HG03135 (cell line): ENCODE measurements around the gene GSG1L.

Source experiments
- ATAC-seq: cut with Tn5 transposase; IDR thresholded peaks from one replicate; pipeline ENCODE4 v1.9.1; 2021; ENCODE audit warnings: mild to moderate bottlenecking, moderate library complexity; ENCODE audit not compliant: unreplicated experiment

Gene GSG1L

DNA sequence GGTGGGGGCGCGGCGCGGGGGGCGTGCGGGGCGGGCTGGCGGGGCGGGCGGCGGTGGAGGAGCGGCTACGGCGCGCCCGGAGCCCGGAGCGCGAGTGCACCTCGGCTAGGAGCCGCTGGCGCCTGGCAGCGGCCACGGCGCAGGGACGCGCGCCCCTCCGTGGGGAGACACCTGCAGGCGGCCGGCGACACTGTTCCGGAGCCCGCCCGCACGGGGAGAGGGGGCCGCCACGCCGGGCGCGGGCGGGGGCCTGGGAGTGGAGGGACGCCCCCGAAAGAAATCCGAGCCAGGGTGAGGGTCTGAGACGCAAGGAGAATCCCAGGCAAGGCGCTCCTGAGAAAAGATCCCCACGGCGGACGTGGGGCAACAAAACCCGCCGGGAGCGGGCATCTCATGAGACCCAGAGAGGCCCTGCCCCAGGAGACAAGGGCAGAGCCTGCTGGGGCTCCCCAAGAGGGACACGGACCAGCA lies at the start of gene GSG1L:
TSS of gene GSG1L (minus strand) at position 124 of the 471 bp plus-strand sequence. CDS start 290 bp downstream, outside the sequence.
- no peak for ATAC-seq

DNA sequence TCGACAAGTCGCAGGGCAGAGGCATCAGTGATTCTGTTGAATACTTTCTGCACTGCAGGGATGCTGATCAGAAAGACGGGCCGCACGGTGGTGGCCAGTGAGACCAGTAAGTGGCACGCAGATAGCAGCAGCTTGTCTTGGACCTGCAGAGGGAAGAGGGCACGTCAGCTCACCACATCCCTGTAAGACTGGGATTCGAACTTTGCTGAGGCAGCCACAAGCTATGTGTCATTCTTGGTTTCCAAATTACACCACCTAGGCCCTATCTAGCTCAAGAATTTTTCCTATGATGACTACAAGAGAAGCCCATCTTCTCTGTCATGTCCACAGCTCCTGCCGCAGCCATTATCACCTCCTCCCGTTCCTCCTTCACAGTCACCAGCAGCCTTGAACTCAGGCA lies 49.4 kb upstream of the GSG1L start:
- ATAC-seq, result no peak

DNA sequence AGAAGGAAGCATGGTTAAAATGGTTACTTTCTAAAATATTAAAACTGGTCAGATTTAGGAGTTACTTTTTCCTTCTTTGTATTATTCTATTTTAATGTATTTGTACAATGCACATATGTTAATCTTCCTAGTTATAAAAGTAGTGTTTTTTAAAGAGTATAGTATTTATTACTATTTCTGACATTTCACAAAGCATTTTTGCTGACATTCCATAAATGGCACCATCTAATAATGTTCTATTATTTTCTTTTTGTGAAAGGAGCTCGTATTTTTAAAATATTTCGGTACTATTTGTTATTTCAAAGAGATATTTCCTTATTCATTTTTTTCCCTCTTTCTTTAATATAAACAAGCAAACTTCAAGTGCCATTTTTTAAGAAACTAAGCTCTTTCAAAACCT lies 47.5 kb upstream of the GSG1L start:
- no peak for ATAC-seq

DNA sequence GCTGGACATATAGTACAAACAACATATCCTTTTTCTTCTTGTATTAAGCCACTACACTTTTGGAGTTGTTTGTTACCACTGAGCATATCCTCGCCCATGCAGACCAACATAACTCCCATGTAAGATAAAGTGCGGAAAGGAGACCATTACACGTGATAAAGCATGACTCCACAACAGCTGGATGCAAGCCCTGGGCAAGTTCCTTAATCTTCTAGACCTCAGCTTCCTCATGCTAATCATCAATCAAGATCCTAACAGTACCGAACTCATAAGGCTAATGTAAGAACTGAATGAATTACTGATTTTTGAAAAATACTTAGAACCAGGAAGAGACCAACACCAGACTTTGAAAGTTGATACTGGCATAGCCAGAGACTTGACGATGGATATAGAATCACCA lies 47.0 kb upstream of the GSG1L start:
- ATAC-seq, result no peak

DNA sequence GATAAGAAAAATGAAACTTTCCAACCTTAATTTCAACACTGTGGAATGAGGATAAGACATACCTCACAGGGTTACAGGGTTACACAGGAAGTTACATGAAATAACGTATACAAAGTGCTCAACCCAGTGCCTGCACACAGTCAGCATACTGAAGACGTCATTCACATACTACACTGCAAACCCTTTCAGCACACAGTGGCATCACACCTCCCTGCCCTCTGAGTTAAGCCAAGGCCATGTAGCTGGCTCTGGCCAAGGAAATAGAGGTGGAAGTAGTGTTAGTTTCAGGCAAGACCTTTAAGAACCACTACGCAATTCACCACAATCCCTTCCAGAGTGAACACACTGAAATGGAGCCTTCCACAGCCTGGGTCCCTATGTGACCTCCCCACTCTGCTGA lies 46.6 kb upstream of the GSG1L start:
- no peak for ATAC-seq

DNA sequence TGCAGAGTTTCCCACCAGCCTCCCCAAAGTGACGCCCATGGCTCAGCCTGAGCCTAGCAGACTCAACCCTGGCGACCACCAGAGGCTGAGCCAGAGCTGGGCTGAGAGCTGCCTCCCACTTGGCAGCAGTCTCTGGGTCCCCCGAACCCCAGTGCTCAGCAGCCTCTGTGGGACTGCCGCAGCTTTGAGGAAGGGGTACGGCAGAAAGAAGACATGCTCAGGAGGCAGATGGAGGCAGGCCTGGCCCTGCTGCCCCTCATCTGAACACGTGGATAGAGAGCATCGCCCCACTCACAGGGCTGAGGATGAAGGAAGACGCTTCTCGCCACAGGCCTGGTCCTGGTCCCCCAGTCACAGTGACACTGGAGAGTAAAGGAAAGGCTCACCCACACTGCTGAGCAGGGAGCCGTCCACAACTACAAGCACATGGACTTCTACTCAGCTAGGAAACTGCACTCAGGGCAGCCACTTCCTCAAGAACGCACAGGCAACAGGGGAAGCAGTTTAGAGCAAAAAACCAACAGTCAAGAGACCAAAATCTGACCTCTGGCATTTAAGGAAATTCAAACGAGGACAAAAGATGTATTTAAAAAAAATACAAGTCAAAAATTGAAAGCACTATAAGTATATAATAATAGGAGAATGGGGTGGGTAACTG lies 45.2 kb upstream of the GSG1L start:
- ATAC-seq, result no peak

DNA sequence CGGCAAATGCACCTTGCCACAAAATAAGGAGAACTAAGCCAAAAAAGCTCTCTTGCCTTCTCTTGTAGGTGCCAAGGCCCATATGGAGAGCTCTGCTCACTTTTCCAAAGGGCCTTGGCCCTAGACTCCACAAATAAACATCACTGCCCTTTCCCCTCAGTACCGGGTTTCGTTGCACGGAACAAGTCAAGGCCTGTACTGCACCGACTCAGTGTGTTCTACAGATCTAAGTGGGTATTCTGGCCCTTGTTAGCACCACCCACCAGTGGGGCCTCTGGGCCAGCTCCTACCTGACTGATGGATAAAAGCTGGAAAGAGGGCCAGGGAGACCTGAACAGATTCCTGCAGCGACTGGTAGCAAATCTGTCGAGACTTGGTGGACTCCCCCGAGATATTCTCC lies 43.7 kb upstream of the GSG1L start:
- no peak for ATAC-seq

DNA sequence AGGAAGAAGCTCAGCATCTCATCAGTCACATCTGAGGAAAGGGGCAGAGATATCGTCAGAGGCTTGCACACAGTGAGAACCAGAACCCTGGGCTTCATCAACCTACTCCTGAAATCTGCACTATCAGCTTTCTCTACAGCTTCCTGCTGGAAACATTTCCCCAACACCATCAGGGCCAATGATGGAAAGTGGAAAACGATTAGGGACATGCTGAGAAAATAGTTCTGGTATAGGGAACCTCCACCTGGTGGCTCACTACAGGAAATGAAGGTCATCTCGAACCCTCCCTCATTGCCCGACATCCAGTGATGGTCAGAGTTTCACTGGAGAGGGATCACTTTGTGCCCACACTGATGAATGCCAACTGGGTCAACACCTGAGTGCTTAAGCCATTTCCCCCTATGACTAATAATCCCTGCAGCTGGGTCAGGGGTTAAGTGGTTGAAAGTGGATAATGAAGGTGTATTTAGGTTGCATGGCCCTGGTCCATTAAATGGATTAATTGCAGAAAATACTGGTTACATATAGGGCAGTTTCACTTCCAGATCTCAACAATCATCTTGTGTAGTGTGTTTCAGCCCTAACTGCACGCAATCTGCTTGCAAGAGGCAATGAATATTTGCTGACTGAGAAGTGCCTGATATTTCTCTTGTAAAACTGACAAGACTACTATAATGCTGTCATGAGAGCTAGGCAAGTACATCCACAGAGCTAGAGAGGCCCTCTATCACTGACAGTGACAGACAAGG lies 43.1 kb upstream of the GSG1L start:
- ATAC-seq, result no peak

DNA sequence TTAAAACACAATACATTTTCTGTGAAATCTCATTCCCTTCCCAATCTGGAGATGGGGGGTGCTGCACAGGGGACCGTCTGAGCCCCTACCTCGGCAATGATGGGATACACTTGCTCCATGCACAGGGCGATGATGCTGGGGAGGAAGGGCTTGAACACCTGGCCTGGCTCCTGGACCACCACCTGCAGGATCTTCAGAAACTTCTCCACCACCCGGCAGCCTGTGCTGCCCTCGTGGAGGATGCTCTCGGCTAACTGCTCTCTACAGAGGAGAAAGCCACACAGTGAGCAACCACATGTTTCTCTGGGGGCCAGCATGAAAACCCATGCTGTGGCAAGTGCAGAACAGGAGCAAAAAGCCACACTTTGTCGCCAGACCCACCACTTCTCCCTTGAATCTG lies 42.4 kb upstream of the GSG1L start:
- ATAC-seq, result no peak

DNA sequence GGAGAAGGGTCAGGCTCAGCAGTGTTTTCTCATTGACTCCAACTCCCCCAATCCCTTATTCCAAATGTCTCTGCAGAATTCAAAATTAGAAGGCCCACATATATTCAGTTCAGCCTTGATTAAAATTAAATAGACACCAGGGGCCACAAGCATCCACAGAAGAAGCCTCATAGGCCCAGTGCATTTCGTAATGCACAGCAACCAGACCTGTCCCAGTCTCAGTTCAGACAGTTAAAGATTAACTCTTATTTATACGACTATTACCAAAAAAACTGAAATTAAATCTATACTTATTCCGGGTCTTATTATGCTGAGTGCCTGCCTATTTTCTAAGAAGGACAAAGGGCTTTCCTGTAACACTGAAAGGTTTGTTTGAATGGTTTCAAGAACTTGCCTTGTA lies 41.8 kb upstream of the GSG1L start:
- no peak for ATAC-seq

DNA sequence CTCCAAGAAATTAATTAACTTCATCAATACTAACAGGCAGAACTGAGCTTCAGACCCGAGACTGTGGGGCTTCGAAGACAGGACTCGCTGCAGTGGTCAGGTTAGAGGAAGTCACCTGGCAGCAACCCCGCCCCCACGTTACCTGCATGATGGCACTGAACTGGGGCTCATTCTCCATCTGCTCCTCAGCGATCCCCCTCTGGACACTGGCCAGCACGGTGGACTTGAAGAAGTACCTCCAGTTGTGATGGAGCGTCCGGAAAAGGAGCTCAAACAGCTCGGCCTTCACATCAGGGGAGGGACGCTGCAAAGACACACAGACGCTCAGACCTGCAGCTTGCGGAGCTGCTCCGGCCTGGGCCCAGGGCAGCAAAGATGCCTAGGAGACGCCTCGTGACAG lies 40.9 kb upstream of the GSG1L start:
- no peak for ATAC-seq

DNA sequence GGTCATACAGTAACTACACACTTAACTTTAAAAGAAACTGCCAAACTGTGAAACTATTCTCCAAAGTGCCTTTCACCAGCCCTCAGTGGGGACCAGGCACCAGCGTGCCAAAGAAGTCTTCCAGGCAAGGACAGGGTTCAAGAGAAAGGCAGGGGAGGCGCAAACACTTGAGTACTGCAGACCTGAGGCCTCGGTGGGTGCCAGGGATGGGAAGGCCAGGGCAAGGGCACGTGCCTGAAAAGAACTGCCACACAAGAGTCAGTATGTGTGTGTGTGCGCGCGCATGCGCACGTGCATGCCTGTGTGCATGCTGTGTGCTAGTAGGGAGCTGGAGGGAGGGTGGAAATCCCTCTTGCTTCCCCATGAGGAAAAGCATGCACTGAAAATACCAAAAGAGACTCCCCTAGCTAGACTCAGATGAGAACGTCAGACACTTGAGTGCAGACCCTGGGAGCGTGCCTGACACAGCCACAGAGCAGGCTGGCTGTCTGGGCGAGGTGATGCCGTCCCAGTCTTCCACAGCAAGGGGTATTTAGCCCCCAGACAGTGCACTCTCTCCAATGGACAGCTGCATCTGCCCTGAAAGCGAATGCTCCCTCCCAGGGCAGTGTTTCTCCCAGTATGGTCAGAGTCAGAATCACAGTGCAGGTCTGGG lies 40.1 kb upstream of the GSG1L start:
- ATAC-seq, result no peak

DNA sequence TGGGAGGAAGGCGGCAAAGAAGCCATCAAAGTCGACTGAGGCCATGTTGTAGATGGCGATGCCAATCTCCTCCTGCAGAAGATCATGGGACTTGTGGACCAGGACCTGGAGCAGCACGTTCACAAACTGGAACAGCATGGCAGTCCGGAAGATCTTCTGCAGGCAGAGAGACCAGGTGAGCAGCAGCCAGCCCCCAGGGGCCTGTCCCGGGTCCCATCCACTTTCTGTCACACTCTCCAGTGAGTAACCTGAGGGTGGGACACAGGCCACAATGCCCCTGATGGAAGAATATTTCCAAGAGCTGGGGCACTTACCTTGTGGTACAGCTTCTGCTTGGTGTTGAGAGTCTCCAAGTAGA lies 38.0 kb upstream of the GSG1L start:
- no peak for ATAC-seq

DNA sequence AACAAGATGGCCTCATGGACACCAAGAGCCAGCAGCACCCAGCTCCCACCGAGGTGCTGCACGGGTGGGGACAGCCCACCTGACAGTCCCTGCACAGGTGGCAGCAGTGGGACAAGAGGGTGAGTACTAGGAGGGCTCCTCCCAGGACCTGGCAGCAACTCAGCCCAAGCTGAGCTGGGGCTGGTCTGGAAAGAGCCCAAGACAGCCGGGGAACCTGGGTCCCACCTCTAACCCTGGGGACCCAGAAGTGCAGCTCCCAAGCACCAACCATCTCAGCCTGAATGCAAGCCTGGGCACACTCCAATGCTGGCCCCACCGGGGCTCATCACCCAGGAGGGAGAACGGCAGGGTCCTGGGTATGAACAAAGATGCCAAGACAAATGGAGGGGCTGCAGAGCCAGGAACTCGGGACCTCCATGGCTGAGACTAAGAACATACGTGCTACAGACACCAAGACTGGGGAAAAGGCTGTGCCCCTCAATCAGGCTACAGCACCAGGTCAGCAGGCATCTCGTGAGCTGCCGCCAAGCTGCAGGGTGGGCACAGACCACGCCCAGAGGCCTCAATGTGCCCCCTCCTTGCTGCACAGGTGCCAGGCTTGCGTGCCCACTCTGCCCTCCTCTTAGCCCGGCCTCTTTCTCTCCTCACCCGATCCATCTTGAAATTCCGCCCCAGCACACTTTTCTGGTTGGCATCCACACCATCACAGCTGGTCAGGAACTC lies 37.5 kb upstream of the GSG1L start:
- no peak for ATAC-seq

DNA sequence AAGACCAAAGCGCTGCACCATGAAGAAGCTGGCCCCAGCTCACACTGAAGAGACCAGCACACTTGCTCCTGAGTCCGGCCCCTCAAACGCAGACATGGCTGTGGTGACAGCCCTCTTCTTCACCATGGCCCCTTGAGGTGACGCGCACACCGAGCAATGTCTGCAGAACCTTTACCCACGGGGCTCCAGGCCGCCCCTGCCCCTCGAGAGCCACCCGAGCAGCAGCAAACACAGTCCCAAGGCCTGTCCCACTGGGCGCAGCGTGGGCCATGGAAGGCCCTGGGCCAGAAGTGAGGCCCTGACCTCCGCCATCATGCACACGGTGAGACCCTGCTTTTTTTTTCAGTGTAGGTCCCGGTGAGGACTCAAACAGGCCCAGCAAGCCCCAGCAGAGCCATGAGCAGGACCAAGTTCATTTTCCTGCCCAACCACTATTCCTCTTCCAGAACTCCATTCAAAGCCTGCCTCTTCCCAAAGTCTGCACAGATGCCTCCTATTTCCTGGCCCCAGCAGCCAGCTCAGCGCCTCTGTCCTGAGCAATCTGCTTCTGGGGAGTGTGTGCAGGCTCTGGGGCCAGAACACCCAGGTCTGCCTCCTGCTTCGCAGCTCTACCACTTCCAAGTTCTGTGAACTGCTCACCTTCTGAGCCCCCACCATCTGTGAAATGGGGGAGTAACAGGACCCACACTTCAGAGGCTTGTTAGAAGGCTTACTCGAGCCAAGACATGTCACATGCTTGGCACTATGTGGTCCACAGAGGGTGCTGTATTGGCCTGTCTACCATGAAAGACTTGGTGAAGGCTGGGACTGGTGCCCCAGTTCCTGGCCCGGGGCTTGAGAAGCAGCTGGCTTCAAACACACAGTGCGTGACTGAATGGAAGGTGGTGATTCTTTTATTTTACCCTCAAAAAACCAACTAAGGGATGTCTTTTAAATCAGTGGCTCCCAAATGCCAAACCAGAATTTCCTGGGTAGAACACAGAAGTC lies 35.7 kb upstream of the GSG1L start:
- no peak for ATAC-seq

DNA sequence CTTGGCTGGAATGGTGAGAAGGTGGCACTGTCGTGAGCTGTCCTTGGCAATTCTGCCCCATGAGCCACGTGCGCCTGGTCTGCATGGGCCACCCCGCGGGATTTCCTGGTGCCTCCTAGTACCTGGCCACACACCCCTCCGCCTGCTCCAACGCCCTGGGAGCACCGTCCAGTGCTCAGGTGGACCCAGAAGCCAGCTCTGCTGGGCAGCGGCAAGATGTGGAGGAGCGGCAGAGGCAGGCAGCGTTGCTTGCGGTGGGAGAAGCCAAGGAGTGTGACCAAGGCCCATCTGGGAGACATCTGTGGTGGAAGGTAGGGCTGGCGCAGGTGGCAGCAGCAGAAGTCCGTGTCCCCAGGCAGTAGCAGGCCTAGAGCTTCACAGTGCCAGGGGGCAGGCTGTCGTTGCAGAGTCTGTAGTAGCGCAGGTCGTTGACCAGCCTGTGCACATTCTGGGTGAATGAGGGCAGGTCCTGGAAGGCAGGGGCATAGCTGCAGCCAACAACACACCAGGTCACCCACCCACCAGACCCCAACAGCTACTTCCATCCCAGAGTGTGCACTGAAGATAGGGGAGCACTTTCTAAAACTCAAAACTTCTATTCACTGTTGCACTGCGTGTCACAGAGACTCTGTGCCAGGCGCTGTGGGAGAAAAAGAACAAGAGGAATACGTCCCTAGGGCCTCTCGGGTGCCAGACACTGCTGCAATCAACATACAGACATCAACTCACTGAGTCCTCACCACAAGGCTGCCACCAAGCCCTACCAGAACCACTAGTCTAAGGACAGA lies 34.9 kb upstream of the GSG1L start:
- no peak for ATAC-seq

DNA sequence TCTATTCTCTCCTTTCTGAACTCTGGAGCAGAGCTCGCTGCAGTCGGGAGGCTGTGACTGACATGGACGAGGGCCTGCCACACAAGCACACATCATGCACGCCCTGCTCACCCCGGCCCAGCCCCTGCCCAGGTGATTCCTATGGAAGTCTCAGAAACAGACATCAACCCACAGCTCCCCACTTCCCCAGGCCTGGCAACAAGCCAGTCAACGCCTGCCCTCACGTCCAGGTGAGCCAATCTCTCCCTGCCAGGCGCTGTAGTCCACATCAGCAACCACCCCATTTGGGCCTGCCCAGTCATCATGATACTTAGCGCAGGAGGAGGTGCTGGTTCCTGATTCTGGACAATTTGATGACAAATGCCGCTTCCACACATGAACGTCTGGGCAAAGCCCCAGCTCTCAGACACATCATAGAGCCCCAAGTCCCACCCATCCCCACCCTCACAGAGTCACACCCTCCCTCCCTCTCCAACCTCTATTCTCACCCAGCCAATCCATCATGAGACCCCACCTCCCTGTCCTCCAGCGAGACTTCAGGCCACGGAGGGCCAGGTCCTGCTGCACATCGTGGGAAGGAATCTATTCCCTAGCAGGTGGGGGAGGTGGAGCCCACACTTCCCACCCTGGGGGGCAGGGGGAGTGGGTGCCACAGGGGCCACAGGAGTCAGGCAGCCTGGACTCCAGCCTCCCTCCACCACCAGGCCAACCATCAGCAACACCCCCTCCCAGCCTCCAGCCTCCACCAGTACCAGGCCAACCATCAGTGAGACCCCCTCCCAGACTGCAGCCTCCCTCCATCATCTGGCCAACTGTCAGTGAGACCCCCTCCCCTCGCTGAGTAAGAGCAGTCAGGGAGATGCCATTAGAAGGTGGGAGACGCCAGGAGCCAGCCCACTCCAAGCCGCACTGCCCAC lies 33.7 kb upstream of the GSG1L start:
- ATAC-seq, result no peak

DNA sequence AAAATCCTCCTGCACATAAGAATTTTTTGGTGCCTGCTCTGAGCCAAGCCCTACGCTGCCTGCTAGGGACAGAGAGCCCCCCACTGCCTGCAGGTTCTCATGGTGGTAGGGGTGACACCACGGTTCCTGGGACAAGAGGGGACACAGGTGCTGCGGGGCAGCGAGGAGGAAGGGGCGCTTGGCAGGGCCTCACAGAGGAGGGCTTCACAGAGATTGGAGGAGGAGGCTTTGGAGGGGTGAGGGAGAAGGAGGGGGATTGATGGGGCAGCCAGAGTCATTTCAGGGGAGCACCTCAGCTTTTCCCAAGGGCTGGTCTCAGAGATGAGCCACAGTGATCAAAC lies 29.8 kb upstream of the GSG1L start:
- no peak for ATAC-seq
